Measurements from ENCODE around the gene F7.

The F7 gene

GRCh38 chr13:113091891-113092775 lies 13.5 kb upstream of the F7 start:
- no peak for TF ChIP-seq CTCF (IDR thresholded peaks at IDR 0.05; ENCODE audit: insufficient read depth, low read length, poor library complexity, severe bottlenecking)
- no peak for TF ChIP-seq EZH2phosphoT487 (conservative IDR thresholded peaks at IDR 0.05; ENCODE audit: low read length)
- no peaks in the 10 kb centered on the region for H3K27me3 ChIP-seq (ENCODE audit: low read length)
- no peak overlapping the region for H3K4me2 ChIP-seq (ENCODE audit: low read depth, low read length, poor library complexity, severe bottlenecking)
- H3K79me2 ChIP-seq (ENCODE audit: insufficient read depth, low read length): no peaks in the 10 kb centered on the region
- H4K20me1 ChIP-seq (ENCODE audit: low read depth, low read length): no peaks in the 10 kb centered on the region
- no peak overlapping the region for H3K9ac ChIP-seq (ENCODE audit: low read length)
- no peak overlapping the region for H2AFZ ChIP-seq (ENCODE audit: low read depth, low read length, severe bottlenecking)
- H3F3A ChIP-seq (ENCODE audit: insufficient read depth): no peaks in the 10 kb centered on the region
- no peak overlapping the region for H3K4me3 ChIP-seq (ENCODE audit: insufficient read depth, low read length, poor library complexity, severe bottlenecking)
- no peak overlapping the region for H3K27ac ChIP-seq (ENCODE audit: low read depth, low read length)
- no peaks in the 10 kb centered on the region for H3K9me3 ChIP-seq (ENCODE audit: insufficient read depth, low read length)
- H3K36me3 ChIP-seq (ENCODE audit: low read length): no peaks in the 10 kb centered on the region
- H3K9me2 ChIP-seq (replicated peaks; ENCODE audit: insufficient read depth, low read length): no peaks in the 10 kb centered on the region

GRCh38 chr13:113092776-113093579 lies 12.6 kb upstream of the F7 start:
- Histone ChIP-seq H3K9me3 (ENCODE audit: insufficient read depth, low read length) (no peaks in the 10 kb centered on the region), H3K4me2 (ENCODE audit: low read depth, low read length, poor library complexity, severe bottlenecking) (no peak overlapping the region)
- TF ChIP-seq EZH2phosphoT487 (conservative IDR thresholded peaks at IDR 0.05; ENCODE audit: low read length): no peak
- no peak for TF ChIP-seq CTCF (IDR thresholded peaks at IDR 0.05; ENCODE audit: insufficient read depth, low read length, poor library complexity, severe bottlenecking)

GRCh38 chr13:113093580-113094409 lies 11.8 kb upstream of the F7 start:
- H3K36me3 ChIP-seq (ENCODE audit: low read length): no peaks in the 10 kb centered on the region
- no peaks in the 10 kb centered on the region for H3K79me2 ChIP-seq (ENCODE audit: insufficient read depth, low read length)
- no peak overlapping the region for H3K9ac ChIP-seq (ENCODE audit: low read length)
- no peak for TF ChIP-seq EZH2phosphoT487 (conservative IDR thresholded peaks at IDR 0.05; ENCODE audit: low read length)
- no peak for TF ChIP-seq CTCF (IDR thresholded peaks at IDR 0.05; ENCODE audit: insufficient read depth, low read length, poor library complexity, severe bottlenecking)
- H2AFZ ChIP-seq (ENCODE audit: low read depth, low read length, severe bottlenecking): no peak overlapping the region
- no peaks in the 10 kb centered on the region for H4K20me1 ChIP-seq (ENCODE audit: low read depth, low read length)
- no peak overlapping the region for H3K4me3 ChIP-seq (ENCODE audit: insufficient read depth, low read length, poor library complexity, severe bottlenecking)
- H3F3A ChIP-seq (ENCODE audit: insufficient read depth): no peaks in the 10 kb centered on the region
- H3K27ac ChIP-seq (ENCODE audit: low read depth, low read length): no peak overlapping the region
- H3K9me2 ChIP-seq (replicated peaks; ENCODE audit: insufficient read depth, low read length): no peaks in the 10 kb centered on the region
- H3K9me3 ChIP-seq (ENCODE audit: insufficient read depth, low read length): no peaks in the 10 kb centered on the region
- H3K4me2 ChIP-seq (ENCODE audit: low read depth, low read length, poor library complexity, severe bottlenecking): no peak overlapping the region
- H3K27me3 ChIP-seq (ENCODE audit: low read length): no peaks in the 10 kb centered on the region

More at GRCh38 chr13:113092776-113093579, 12.6 kb upstream of the F7 start:
- Histone ChIP-seq H3K9ac (ENCODE audit: low read length) (no peak overlapping the region), H3F3A (ENCODE audit: insufficient read depth) (no peaks in the 10 kb centered on the region), H4K20me1 (ENCODE audit: low read depth, low read length) (no peaks in the 10 kb centered on the region), H2AFZ (ENCODE audit: low read depth, low read length, severe bottlenecking) (no peak overlapping the region), H3K9me2 (replicated peaks; ENCODE audit: insufficient read depth, low read length) (no peaks in the 10 kb centered on the region), H3K27me3 (ENCODE audit: low read length) (no peaks in the 10 kb centered on the region), H3K4me3 (ENCODE audit: insufficient read depth, low read length, poor library complexity, severe bottlenecking) (no peak overlapping the region), H3K36me3 (ENCODE audit: low read length) (no peaks in the 10 kb centered on the region), H3K79me2 (ENCODE audit: insufficient read depth, low read length) (no peaks in the 10 kb centered on the region), H3K27ac (ENCODE audit: low read depth, low read length) (no peak overlapping the region)
